Neural crest cell (in vitro differentiated cells): Measurements from ENCODE around the gene TRIM71. TPM values are rescaled to one million over a fixed set of nuclear protein-coding genes. Genes with fewer than 3 reads are reported as not detected.

ENCODE experiments used
- DNase-seq: peaks from one replicate; pipeline ENCODE4 v3.0.0; 2021; ENCODE audit warnings: low read depth, mixed read lengths, low spot score
- H3K27ac Mint-ChIP-seq: one replicate; pipeline ENCODE4 v1.8.0; 2021; ENCODE audit warnings: mild to moderate bottlenecking, mixed read lengths; ENCODE audit not compliant: unreplicated experiment
- H3K27me3 Mint-ChIP-seq: 2 replicates; pipeline ENCODE4 v1.8.0; 2021; ENCODE audit warnings: low read depth, mild to moderate bottlenecking, mixed read lengths
- H3K36me3 Mint-ChIP-seq: 2 replicates; pipeline ENCODE4 v1.8.0; 2021; ENCODE audit warnings: low read depth, mild to moderate bottlenecking, mixed read lengths
- H3K4me1 Mint-ChIP-seq: 2 replicates; pipeline ENCODE4 v1.8.0; 2021; ENCODE audit warnings: mixed read lengths
- H3K4me3 Mint-ChIP-seq: one replicate; pipeline ENCODE4 v1.8.0; 2021; ENCODE audit warnings: mild to moderate bottlenecking, mixed read lengths
- H3K9me3 Mint-ChIP-seq: 2 replicates; pipeline ENCODE4 v1.8.0; 2021; ENCODE audit warnings: mixed read lengths
- total RNA-seq: library from RNA; stranded (reverse); gene quantifications from 2 replicates; pipeline ENCODE4 v1.2.1, GENCODE V29; 2021
- TF ChIP-seq, protein P1 (sequence below): fragments of 200-600 bp; sonication (generic); conservative IDR thresholded peaks from 2 replicates; pipeline ENCODE4 v1.5.0; 2021; ENCODE audit warnings: antibody characterized with exemption, mild to moderate bottlenecking

The TRIM71 gene
- total RNA-seq, 1 donor from 2014 or later: 92.4 TPM

- Mint-ChIP-seq H3K36me3 (no peaks in the 10 kb centered on the region), H3K4me3 (no peak overlapping the region), H3K4me1 (no peaks in the 10 kb centered on the region), H3K27ac (no peak overlapping the region), H3K27me3 (no peaks in the 10 kb centered on the region), H3K9me3 (no peaks in the 10 kb centered on the region)
- no peak for DNase-seq
- TF ChIP-seq, protein P1, sequence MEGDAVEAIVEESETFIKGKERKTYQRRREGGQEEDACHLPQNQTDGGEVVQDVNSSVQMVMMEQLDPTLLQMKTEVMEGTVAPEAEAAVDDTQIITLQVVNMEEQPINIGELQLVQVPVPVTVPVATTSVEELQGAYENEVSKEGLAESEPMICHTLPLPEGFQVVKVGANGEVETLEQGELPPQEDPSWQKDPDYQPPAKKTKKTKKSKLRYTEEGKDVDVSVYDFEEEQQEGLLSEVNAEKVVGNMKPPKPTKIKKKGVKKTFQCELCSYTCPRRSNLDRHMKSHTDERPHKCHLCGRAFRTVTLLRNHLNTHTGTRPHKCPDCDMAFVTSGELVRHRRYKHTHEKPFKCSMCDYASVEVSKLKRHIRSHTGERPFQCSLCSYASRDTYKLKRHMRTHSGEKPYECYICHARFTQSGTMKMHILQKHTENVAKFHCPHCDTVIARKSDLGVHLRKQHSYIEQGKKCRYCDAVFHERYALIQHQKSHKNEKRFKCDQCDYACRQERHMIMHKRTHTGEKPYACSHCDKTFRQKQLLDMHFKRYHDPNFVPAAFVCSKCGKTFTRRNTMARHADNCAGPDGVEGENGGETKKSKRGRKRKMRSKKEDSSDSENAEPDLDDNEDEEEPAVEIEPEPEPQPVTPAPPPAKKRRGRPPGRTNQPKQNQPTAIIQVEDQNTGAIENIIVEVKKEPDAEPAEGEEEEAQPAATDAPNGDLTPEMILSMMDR: no peak
Observed at GRCh38 chr3:32946973-32947788, 129.4 kb downstream of the TRIM71 start.

Other genes with a start within 250 kb of the TRIM71 start
- 58.7 and 59.2 TPM in 2 replicates for gene DYNC1LI1, start 247.1 kb upstream of the TRIM71 start, total RNA-seq
- 51.7 and 53.6 TPM in 2 replicates for gene CNOT10, start 132.8 kb upstream of the TRIM71 start, total RNA-seq
- gene CCR4, start 133.6 kb downstream of the TRIM71 start, total RNA-seq: not detected in 2 replicates